ENCODE data around the gene FAM117A. TPM values are rescaled to one million over a fixed set of nuclear protein-coding genes. Genes with fewer than 3 reads are reported as not detected.
"Not testable (repeated sequence)": the region's sequence is repeated elsewhere in the genome, so short reads cannot be mapped to it uniquely, and the experiment has no call there.

Gene FAM117A
- total RNA-seq, 1 donor from 2014 or later, result 0.82 TPM

DNA sequence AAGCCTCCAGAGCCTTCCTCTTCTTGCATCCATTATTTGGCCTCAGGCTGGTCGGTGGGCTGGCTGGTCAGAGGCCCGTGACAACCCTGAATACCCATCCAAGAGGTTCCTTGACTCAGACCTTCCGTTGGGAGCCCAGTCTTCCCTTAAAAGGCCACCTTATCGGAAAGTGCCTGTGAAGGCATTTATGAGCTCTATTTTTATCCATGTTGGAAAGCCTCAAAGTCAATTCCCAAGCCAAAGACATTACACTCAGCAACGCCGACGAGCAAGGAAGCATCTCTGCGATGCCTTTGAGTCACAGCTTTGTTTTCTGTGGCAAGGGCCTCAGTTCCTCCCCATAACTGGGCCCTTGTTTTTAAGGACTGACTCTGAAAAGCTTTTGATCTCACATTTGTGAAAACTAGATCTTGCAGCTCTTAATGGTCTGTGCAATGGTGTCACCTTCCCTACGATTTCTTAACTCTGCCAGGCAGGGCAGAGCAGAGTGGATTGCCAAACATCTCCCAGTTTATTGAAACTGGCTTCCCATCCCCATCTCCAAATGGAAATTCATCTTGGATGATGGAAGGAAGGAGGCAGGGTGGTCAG, 72.8 kb downstream of the FAM117A start:
- DNase-seq (ENCODE audit: low spot score in 2 of 2), result no peak

DNA sequence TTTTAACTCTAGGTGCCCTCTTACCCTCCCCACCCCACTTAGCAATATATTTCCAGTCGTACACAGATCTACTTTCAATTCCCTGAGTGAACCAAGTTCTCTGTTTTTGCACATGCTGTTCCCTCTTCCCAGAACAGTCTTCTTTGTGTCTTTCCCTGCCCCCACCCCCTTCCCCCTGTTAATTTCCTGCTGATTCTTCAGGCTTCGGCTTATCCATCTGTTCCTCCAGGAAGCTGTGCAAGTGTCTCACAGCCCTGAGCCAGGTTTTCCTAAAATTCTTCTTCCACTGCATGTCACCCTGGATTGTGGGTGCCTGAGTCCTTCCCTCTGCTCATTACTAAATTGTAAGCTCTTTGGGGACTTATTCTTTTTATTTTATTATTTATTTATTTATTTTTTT, 73.7 kb downstream of the FAM117A start:
- DNase-seq (ENCODE audit: low spot score in 2 of 2) (no peak), FAIRE-seq (no peak)

More for the DNA sequence above, 72.8 kb downstream of the FAM117A start:
- no peak for FAIRE-seq

DNA sequence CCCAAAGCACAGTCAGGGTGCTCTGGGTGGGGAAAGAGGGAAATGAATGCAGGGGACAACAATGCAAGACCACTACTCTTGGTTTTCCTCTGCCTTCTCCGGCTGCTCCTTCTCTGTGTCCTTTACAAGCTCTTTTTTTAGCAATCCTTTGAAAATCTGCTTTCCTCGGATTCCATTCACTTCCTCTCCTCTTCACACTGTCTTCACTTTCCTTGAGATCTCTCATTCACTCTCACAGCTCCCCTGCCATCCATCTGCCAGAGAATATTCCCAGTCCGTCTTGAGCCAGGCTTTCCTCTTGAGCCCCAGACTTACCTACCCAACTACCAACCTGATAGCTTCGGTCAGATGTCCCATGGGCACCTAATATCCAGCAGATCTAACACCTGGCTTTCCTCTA, 75.1 kb downstream of the FAM117A start:
- DNase-seq (ENCODE audit: low spot score in 2 of 2) (no peak), FAIRE-seq (no peak)

DNA sequence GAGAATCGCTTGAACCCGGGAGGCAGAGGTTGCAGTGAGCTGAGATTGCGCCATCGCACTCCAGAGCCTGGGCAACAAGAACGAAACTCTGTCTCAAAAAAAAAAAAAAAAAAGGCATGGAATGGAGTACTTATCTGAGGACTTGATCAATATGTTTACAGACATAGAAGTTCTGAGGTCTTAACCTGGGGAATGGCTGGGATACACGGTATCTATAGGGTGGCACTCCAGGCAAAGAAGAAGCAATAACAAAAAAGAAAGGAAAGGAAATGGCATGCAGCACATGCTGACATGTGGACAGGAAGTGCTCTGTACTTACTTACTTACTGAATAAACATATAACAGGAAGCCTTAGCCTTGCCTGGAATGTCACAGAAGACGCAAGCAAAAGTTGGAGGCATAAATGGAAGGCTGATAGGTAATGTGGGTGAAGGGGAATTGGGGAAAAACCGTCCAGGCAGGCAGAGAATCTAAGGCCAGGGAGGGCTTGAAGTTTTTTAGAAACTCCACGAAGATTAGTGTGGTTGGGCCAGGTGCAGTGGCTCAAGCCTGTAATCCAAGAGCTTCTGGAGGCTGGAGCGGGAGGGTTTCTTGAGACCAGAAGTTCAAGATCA, 75.9 kb downstream of the FAM117A start:
- FAIRE-seq, result no peak
- DNase-seq (ENCODE audit: low spot score in 2 of 2), result no peak

DNA sequence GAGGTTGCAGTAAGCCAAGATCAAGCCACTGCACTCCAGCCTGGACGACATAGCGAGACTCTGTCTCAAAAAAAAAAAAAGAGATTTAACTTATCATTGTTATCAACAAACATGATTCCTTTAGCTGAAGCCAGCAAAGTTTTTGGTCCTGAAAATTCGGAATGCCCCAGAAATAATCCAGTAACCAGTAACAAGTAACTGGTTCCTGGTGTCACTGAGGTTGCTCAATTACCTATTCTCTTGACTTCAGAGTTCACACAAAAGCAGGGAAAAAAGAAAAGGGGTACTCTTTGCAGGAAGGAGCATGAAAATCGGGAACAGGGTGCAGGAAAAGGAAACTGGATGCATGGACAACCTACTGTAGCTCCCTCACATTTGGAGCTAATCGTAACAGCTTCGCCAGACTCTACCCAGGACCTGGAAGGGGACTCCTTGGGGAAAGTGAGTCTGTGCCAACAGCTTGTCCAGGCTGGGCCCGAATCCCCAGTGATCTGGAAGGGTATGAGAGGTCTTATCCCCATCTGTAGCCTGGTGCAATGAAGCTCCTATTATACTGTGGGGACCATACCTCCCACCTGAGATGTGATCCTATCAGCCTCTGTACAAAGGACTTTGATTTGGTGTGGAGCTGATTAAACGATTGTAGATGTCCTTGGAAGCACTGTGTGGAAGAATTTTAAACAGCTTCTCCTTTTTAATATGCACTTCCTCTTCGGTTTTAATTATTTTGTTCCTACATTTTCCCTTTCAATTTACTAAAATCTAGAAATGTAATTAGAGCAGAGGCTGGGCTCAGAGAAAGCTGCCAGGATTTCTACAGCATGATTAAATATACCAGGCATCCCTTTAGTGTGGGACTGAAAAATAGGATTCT, 82.6 kb downstream of the FAM117A start:
- DNase-seq (ENCODE audit: low spot score in 2 of 2), result no peak
- no peak for FAIRE-seq

DNA sequence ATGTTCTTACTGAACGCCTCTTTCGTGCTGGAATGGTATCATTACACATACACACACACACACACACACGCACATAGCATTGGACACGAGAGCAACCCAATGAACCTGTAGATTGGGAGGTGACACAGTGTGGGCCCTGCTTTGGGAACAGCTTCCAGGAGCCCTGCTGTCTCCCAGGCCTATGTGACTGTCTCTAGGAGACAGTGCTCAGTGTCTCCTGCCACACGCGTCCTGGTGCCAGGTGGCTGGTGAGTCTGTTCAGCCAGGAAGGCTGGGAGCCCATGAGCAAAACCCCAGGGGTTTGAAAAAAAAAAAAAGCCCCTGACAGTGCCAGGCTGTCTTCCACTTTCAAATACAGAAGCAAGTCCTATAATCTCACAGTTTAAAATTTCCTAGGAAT, 83.6 kb downstream of the FAM117A start:
- no peak for FAIRE-seq
- DNase-seq (ENCODE audit: low spot score in 2 of 2), result no peak

DNA sequence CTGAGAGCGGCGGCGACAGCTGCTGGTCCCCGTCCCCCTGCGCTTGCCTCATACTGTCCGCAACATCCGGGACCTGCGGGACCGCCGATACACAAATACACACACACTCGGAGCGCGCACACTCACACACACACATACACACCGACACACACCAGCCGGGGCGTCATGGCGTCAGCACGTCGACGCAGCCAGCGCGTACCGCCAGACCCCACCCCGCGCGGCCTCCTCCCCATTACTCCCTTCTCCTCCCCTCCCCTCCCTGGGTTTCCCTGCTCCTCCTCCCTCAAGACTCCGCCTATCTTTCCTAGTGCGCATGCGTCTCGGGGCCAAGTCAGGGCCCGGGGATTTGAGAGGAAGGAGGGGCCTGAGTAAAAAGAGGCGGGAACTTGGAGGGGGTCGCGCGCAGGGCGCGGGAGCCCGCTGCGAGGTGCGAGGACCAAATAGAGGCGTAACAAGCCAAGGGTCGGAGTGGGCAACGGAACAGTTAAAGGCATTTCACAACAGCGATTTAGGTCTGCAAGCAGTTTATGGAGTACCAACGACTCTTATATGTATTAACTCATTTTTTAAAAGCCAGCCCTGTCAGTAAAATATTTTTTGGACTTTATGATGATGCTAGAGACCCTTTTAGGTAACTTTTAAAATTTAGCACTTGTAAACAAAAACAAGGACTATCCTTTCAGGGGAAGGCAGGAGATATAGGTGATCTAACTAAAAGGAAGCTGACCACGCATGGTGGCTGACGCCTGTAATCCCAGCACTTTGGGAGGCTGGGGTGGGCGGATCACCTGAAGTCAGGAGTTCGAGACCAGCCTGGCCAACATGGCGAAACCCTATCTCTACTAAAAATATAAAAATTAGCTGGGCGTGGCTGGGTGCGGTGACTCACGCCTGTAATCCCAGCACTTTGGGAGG, 85.7 kb downstream of the FAM117A start, which contains the start of gene SPOP:
Gene SPOP, minus strand, starts transcription at position 165 of the 915 bp plus-strand sequence. CDS start 55,287 bp downstream, outside the sequence.
- DNase-seq (ENCODE audit: low spot score in 2 of 2) (peak; percentile 87 to 98), FAIRE-seq (no peak)

DNA sequence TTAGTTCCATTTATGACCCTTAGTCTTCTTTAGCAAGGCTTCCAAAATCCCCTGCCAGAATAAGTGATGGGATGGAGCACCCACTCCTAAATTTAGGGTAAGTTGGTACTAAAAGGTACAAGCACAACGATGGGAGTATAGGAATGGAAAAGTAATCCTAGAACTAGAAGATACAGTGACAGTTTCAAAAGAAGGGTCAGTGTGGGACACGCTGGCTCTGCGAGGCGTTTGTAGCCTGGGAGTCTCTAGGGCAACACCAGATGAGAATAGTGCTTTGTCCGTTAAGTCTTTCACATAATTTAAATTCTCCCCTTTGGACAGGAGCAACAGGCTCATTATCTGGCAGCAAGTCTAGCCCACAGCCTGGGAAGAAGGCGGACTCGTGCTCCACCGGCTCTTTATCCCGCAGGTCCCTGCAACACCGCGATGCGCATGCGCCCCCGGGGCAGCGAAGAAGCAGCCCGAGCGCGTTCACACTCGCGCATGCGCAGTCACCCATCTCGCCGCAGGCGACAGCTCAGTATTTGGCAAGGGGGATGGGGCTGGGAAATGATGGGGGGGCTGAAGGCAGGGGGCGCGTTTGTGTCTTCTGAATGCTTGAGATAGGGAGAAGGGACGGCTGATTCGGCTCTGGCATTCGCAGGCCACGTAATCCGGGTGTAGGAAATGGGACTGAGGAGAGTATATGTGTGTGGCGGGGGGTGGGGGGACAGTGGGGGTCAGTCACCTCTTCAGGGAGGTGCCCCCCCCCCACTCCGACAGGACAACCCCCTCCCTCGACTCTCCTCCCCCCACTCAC, 86.6 kb downstream of the FAM117A start:
- peak; percentile 80 to 87 for DNase-seq (ENCODE audit: low spot score in 2 of 2)
- no peak for FAIRE-seq

DNA sequence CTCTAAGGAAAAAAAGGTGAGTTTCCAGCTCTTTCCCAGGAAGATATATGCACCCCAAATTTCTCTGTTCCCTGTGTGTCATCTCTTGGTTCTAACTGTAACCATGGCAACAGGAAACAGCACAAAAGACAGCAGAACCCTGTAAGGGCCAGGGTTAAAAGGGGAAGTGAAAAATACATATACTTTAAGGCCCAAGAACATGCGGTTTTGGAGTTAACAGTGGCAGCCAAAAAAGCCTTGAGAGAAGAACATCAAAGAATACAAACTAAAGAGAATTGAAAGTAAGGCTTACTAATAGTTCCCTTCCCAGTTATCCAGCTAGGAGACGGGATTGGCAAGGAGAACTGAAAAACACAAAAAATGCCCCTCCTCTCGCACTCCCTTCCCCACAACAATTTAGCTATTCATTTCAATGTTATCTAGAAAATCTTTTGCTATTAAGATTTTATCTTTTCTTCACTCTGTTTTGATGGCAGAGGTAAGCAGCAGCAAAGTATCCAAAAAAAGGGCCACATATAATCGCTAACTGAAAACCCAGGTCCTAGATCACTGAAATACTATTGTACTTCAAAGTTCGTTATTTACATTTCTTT, 87.6 kb downstream of the FAM117A start:
- peak in 1 of 2 donors; percentile 14 for DNase-seq (ENCODE audit: low spot score in 2 of 2)

DNA sequence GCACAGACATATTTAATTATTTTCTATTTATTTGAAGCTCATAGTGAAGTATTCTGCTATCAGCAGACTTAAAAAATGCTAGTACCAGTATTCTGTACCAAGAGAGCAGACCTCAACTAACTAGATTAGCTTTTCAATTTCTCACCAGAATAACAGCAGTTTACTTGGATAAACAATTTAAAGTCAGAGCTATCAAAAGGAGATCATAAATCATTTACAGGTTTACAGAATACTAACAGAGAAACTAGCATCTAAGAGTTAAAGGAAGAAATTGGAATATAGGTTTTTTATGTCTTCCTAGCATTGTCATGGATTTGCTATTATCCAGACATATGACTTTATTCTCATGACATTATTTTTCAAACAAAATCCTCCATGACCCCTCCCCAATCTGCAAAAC, 89.4 kb downstream of the FAM117A start:
- no peak for FAIRE-seq
- no peak for DNase-seq (ENCODE audit: low spot score in 2 of 2)

More for the DNA sequence above, 87.6 kb downstream of the FAM117A start:
- no peak for FAIRE-seq

DNA sequence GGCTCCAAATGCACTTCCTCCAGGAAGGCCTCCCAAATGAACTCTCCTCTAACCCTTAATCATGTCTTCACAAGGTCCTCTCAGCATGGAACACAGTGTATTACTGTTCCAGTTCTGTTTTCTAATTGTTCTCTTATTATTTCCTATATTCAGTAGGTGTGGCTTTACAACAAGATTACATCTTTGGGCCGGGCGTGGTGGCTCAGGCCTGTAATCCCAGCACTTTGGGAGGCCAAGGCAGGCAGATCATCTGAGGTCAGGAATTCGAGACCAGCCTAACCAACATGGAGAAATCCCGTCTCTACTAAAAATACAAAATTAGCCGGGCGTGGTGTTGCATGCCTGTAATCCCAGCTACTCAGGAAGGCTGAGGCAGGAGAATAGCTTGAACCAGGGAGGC, 90.3 kb downstream of the FAM117A start:
- DNase-seq (ENCODE audit: low spot score in 2 of 2); FAIRE-seq: not testable (repeated sequence)

DNA sequence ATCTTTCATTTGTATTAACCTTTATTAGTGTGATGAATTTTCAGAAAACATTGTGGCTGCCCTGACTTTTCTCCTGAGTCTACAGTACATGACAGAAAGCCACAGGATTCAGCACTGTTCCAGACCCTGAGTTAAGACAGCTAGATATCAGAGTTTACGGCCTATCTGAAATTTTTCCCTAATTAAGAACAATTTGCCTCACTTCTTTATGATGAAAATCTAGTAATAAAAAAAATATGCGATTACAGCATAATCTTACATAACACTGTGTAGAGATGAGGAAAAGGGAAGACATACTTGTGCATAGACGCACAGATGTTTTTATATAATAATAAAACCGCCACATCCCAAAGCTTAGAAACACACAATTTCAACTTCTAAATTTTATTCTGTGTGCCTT, 93.3 kb downstream of the FAM117A start:
- FAIRE-seq, result no peak
- DNase-seq (ENCODE audit: low spot score in 2 of 2), result no peak

DNA sequence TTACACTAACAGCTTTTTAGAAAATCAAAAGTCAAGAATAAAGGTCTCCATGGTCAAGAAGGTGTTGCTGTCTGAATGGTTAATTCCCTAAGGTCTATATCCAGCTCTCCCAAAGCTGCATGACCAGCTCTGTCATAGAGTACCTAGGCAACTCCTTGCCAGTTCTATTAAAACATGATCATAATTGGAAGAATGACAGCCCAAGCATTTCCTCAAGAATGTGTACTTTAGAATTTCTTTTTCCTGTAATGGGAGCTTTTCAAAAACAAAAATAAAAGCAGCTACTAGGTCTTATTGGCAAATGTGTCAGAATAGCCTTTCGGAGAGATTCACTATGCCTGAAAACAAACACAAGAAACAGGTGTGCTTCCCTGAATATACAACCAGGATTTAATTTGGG, 93.9 kb downstream of the FAM117A start:
- DNase-seq (ENCODE audit: low spot score in 2 of 2) (no peak), FAIRE-seq (no peak)

DNA sequence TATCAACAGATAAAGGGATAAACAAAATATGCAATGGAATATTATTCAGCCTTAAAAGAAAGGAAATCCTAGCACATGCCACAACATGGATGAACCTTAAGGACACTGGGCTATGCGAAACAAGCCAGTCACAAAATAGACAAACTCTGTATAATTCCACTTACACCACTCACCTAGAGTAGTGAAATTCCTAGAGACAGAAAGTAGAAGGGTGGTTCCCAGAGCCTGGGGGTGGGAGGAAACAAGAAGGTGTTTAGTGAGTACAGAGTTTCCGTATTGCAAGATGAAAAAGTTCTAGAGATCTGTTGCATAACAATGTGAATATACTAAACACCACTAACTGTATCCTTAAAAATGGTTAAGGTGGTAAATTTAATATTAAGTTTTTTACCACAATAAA, 96.1 kb downstream of the FAM117A start:
- DNase-seq (ENCODE audit: low spot score in 2 of 2) (no peak), FAIRE-seq (no peak)

DNA sequence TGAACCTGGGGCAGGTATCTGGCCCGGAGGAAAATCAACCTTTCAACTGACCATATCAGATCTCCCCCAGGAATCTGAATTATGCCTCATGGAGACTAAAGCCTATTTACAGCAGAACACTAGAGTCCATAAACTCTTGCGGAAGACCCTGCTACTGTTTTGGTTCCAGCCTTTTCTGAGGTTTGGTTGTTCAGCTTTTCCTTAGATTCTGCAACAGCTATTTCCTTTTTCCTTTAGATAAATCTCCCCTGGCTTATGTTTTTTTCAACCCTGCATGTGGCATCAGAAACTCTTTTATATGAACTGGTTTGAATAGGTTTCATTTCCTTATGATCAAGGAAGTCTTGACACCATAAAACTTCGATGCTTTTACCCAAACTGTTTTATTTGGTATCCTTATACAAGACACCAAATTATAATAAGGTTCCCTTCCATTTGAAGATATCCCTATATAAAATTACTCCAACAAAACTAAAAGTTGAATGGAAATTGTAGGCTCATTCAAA, 99.2 kb downstream of the FAM117A start:
- FAIRE-seq, result no peak
- DNase-seq (ENCODE audit: low spot score in 2 of 2), result no peak
